Pancreas (tissue), 10 donors: ENCODE data around the gene TTLL5. TPM values are rescaled to one million over a fixed set of nuclear protein-coding genes. Genes with fewer than 3 reads are reported as not detected.

Experiments
- ATAC-seq, 4 donors: fragments of 200-7000 bp; cut with Tn5 transposase; one replicate each; pipeline versions ENCODE4 v1.8.0 to v1.9.1; 2020; ENCODE audit warnings: mild to moderate bottlenecking in 4 of 4, moderate library complexity in 4 of 4
- DNase-seq, 6 donors: peaks; one replicate each; pipeline ENCODE4 v3.0.0-alpha.2; 2020
- FAIRE-seq: peaks from 2 replicates; lab custom pipeline; 2012; peaks lifted over from hg19 to GRCh38; lab: Jason Lieb, UNC
- H3K27ac ChIP-seq, 4 donors: fragments of 200-600 bp; sonication (generic); 1 replicate in 3 of 4; 2 replicates in 1 of 4; pipeline versions ENCODE4 v1.5.0 to v1.8.0; 2020
- H3K27me3 ChIP-seq, 4 donors: fragments of 200-600 bp; one replicate each; pipeline ENCODE4 v1.8.0; 2021
- H3K36me3 ChIP-seq, 3 donors: fragments of 200-600 bp; sonication (generic) in 1 of 3; one replicate each; pipeline versions ENCODE4 v1.5.0 to v1.8.0; 2020 to 2021
- H3K4me1 ChIP-seq, 3 donors: fragments of 200-600 bp; one replicate each; pipeline ENCODE4 v1.8.0; 2021
- H3K4me3 ChIP-seq, 4 donors: fragments of 200-600 bp; sonication (generic) in 2 of 4; one replicate each; pipeline versions ENCODE4 v1.5.0 to v1.8.0; 2020 to 2021
- H3K9me3 ChIP-seq, 4 donors: fragments of 200-600 bp; one replicate each; pipeline ENCODE4 v1.8.0; 2021
- CTCF ChIP-seq, 4 donors: fragments of 200-600 bp; sonication (generic) in 3 of 4; IDR thresholded peaks; one replicate each; pipeline versions ENCODE4 v1.5.0 to v1.8.0; 2021; ENCODE audit warnings: antibody characterized with exemption in 4 of 4
- WGBS, 2 donors: extraction: QIAGEN DNeasy Blood & Tissue Kit; methylation state at CpG; one replicate each; pipeline ENCODE4 v1.1.7; 2013; 5-methylcytosine and 5-hydroxymethylcytosine counted together
- intact Hi-C, 3 donors: fragments of 100-400 bp; cut with DNase I; formaldehyde crosslinking; loops; one replicate each; pipeline versions ENCODE4 v1.11.1 to v1.14.2; 2022
- polyA plus RNA-seq, 2 donors: library from polyadenylated mRNA; stranded (reverse); fragments of 200-250 nt; gene quantifications; one replicate each; pipeline ENCODE4 v1.2.3, GENCODE V29; 2013
- total RNA-seq, 6 donors: library from RNA; stranded (reverse); fragmentation: NEBNext Ultra II Directional in 4 of 6; extraction: Animal tissue kit (Norgen Biotek cat#: 25700) in 4 of 6; gene quantifications; one replicate each; pipeline versions ENCODE4 v1.2.1 to v1.2.4, GENCODE V29; 2021 to 2023
- donor health status: healthy with polysubstance abuse.
- donor health status: DM: no; HTN: no; CAD: no; lungs with moderate emphysema.
- donor health status: DM: no; HTN: no; CAD: no.
- donor health status: control.
- donor health status: control.
- donor health status: Bipolar disorder and iron deficiency.
- donor health status: DM: yes; HTN: yes; CAD: no.
- donor health status: DM: no; HTN: no; CAD: no.
- donor health status: DM: no; HTN: no; CAD: no.
- donor health status: DM: yes; HTN: yes; CAD: no.

Gene TTLL5
- total and polyA plus RNA-seq, 8 donors = 7.6 to 22.6 (median 12.0) TPM

GRCh38 chr14:75859746-75860145 lies 198.7 kb downstream of the TTLL5 start:
- no peak overlapping the region for H3K4me3 ChIP-seq
- intact Hi-C loops = no loop called here
- H3K27ac ChIP-seq = no peak overlapping the region
- no peaks in the 10 kb centered on the region for H3K27me3 ChIP-seq
- TF ChIP-seq CTCF (IDR thresholded peaks at IDR 0.05) = no peak
- peaks cover 0 to 7% (median 0%) of the 10 kb centered on the region in 3 donors for H3K4me1 ChIP-seq
- H3K36me3 ChIP-seq = no peaks in the 10 kb centered on the region
- no peak for FAIRE-seq
- 83 to 86% methylated on average over 3 of the region's 3 CpGs for WGBS, 2 donors
- ATAC-seq = no peak
- no peak for DNase-seq
- H3K9me3 ChIP-seq = no peaks in the 10 kb centered on the region

- peaks cover 0 to 7% (median 0%) of the 10 kb centered on the region in 3 donors for H3K4me1 ChIP-seq
- H3K27ac ChIP-seq = no peak overlapping the region
- no peak for TF ChIP-seq CTCF (IDR thresholded peaks at IDR 0.05)
Measured at GRCh38 chr14:75860561-75861160, 199.6 kb downstream of the TTLL5 start.

GRCh38 chr14:75861161-75861621 lies 200.1 kb downstream of the TTLL5 start:
- ATAC-seq (peak; percentile 82 to 91 (median 88)), DNase-seq (no peak), FAIRE-seq (no peak)
- Histone ChIP-seq H3K27ac (no peak overlapping the region), H3K36me3 (no peaks in the 10 kb centered on the region), H3K4me1 (peaks cover 0 to 7% (median 0%) of the 10 kb centered on the region in 3 donors), H3K4me3 (no peak overlapping the region), H3K9me3 (no peaks in the 10 kb centered on the region), H3K27me3 (no peaks in the 10 kb centered on the region)
- intact Hi-C loops = no loop called here
- no peak for TF ChIP-seq CTCF (IDR thresholded peaks at IDR 0.05)
- WGBS, 2 donors = 81% methylated on average over 4 of the region's 4 CpGs

More at GRCh38 chr14:75860561-75861160, 199.6 kb downstream of the TTLL5 start:
- DNase-seq = no peak
- Histone ChIP-seq H3K27me3 (no peaks in the 10 kb centered on the region), H3K36me3 (no peaks in the 10 kb centered on the region), H3K9me3 (no peaks in the 10 kb centered on the region), H3K4me3 (no peak overlapping the region)
- ATAC-seq = peak in 3 of 4 donors; percentile 36 to 51 (median 37)
- FAIRE-seq = no peak
- intact Hi-C loops = no loop called here
- 72 to 74% methylated on average over 5 of the region's 5 CpGs for WGBS, 2 donors

- DNase-seq (no peak), FAIRE-seq (no peak), ATAC-seq (no peak)
- no peak for TF ChIP-seq CTCF (IDR thresholded peaks at IDR 0.05)
- no peak overlapping the region for H3K27ac ChIP-seq
- no peaks in the 10 kb centered on the region for H3K36me3 ChIP-seq
- H3K9me3 ChIP-seq = no peaks in the 10 kb centered on the region
- H3K27me3 ChIP-seq = no peaks in the 10 kb centered on the region
- intact Hi-C loops = no loop called here
- WGBS, 2 donors = 87 to 96% methylated on average over 2 of the region's 2 CpGs
- H3K4me3 ChIP-seq = no peak overlapping the region
- H3K4me1 ChIP-seq = peaks cover 0 to 11% (median 7%) of the 10 kb centered on the region in 3 donors
Measured at GRCh38 chr14:75863221-75863620, 202.2 kb downstream of the TTLL5 start.

- Histone ChIP-seq H3K4me3 (no peak overlapping the region), H3K27me3 (no peaks in the 10 kb centered on the region), H3K27ac (no peak overlapping the region), H3K36me3 (no peaks in the 10 kb centered on the region), H3K4me1 (peaks cover 4 to 19% (median 14%) of the 10 kb centered on the region in 3 donors), H3K9me3 (no peaks in the 10 kb centered on the region)
- intact Hi-C loops = no loop called here
- ATAC-seq (no peak), DNase-seq (no peak), FAIRE-seq (no peak)
- 84 to 91% methylated on average over 2 of the region's 2 CpGs for WGBS, 2 donors
- no peak for TF ChIP-seq CTCF (IDR thresholded peaks at IDR 0.05)
Measured at GRCh38 chr14:75864352-75864751, 203.3 kb downstream of the TTLL5 start.
